Panc1 (cell line): ENCODE measurements around the gene OTUD1. TPM values are rescaled to one million over a fixed set of nuclear protein-coding genes. Genes with fewer than 3 reads are reported as not detected.

Source experiments
- ATAC-seq: fragments of 200-7000 bp; cut with Tn5 transposase; 2 replicates; pipeline ENCODE4 v1.9.1; 2020; ENCODE audit warnings: mild to moderate bottlenecking, moderate library complexity
- BruUV-seq: library from RNA; stranded (reverse); fragments of 400-500 nt; replicated peaks from 2 replicates; lab custom pipeline; 2021; lab: Mats Ljungman, UMichigan
- CTCF ChIA-PET: fragments of 300-600 bp; sonication (Branson Sonifier 250); formaldehyde crosslinking; loops from one replicate; lab custom pipeline; 2022; ENCODE audit warnings: antibody characterized with exemption; lab: Charles Lee
- POLR2A ChIA-PET: fragments of 300-600 bp; sonication (Branson Sonifier 250); formaldehyde crosslinking; loops from one replicate; lab custom pipeline; 2022; ENCODE audit warnings: antibody characterized with exemption; lab: Charles Lee
- DNase-seq: peaks from one replicate; pipeline ENCODE4 v3.0.0-alpha.2; 2010; ENCODE audit warnings: low read depth, low spot score
- H3K27ac ChIP-seq: 2 replicates; pipeline ENCODE4 v1.5.1; 2011; ENCODE audit warnings: mild to moderate bottlenecking, low read length, inconsistent platforms
- H3K27me3 ChIP-seq: fragments of 200-500 bp; sonication (Bioruptor generic); 2 replicates; pipeline ENCODE4 v1.6.0; 2014; ENCODE audit warnings: low read length, inconsistent platforms; ENCODE audit not compliant: control insufficient read depth, insufficient read depth
- H3K36me3 ChIP-seq: fragments of 200-500 bp; sonication (Bioruptor generic); 2 replicates; pipeline ENCODE4 v1.5.1; 2014; ENCODE audit warnings: inconsistent platforms, mild to moderate bottlenecking, low read length, moderate library complexity; ENCODE audit not compliant: control insufficient read depth, insufficient read depth
- H3K4me1 ChIP-seq: 2 replicates; pipeline ENCODE4 v1.5.1; 2011; ENCODE audit warnings: inconsistent platforms, mild to moderate bottlenecking, low read length, moderate library complexity; ENCODE audit not compliant: control insufficient read depth, insufficient read depth
- H3K4me3 ChIP-seq, 2 experiments: 2 replicates each; pipeline ENCODE4 v1.5.1; 2011 to 2012; ENCODE audit warnings: low read depth in 2 of 2, low read length in 2 of 2, mild to moderate bottlenecking in 2 of 2, inconsistent platforms in 1 of 2, moderate library complexity in 1 of 2
- H3K9me3 ChIP-seq: fragments of 200-500 bp; sonication (Bioruptor generic); 2 replicates; pipeline ENCODE4 v1.5.1; 2014; ENCODE audit warnings: low read depth, mild to moderate bottlenecking, inconsistent platforms, low read length, moderate library complexity; ENCODE audit not compliant: control insufficient read depth, insufficient read depth
- CTCF ChIP-seq: fragments of 450-650 bp; IDR thresholded peaks from 2 replicates; pipeline ENCODE4 v1.5.1; 2017; ENCODE audit warnings: mild to moderate bottlenecking
- POLR2AphosphoS5 ChIP-seq: IDR thresholded peaks from 2 replicates; pipeline ENCODE4 v1.6.1; 2012; ENCODE audit warnings: mild to moderate bottlenecking, low read depth, low read length, moderate library complexity
- REST ChIP-seq, 2 experiments: IDR thresholded peaks; 2 replicates each; pipeline ENCODE4 v1.6.1; 2011 to 2012; ENCODE audit warnings: low read depth in 2 of 2, control low read depth in 1 of 2, low read length in 1 of 2, mild to moderate bottlenecking in 1 of 2, moderate library complexity in 1 of 2; ENCODE audit not compliant: insufficient read depth in 1 of 2
- SIN3A ChIP-seq: IDR thresholded peaks from 2 replicates; pipeline ENCODE4 v1.6.1; 2012; ENCODE audit warnings: low read depth, mild to moderate bottlenecking, low read length, moderate library complexity, borderline replicate concordance; ENCODE audit not compliant: insufficient read depth
- TCF7L2 ChIP-seq: IDR thresholded peaks from 2 replicates; pipeline ENCODE4 v1.6.1; 2011; ENCODE audit warnings: mild to moderate bottlenecking, low read depth, low read length, inconsistent platforms
- in situ Hi-C: cut with HindIII; loops from 2 replicates; pipeline ENCODE4 v1.10.0; 2016; ENCODE audit warnings: low sequenced_read_pairs, low pct_unique_long_range_greater_than_20kb
- intact Hi-C: fragments of 100-400 bp; cut with micrococcal nuclease; formaldehyde crosslinking; loops from one replicate; pipeline ENCODE4 v1.10.0; 2022; ENCODE audit not compliant: unreplicated experiment
- total RNA-seq: library from RNA; stranded (reverse); gene quantifications from one replicate; pipeline ENCODE4 v1.2.1, GENCODE V29; 2021; ENCODE audit not compliant: unreplicated experiment

The OTUD1 gene
- total RNA-seq, 1 experiment from 2014 or later = 2.8 TPM

- in situ Hi-C loops = no loop called here
- TF ChIP-seq SIN3A (no peak), REST (IDR thresholded peaks at IDR 0.05; ENCODE audit: insufficient read depth in 1 of 2, low read depth in 2 of 2, low read length in 1 of 2) (no peak), POLR2AphosphoS5 (no peak), CTCF (no peak), TCF7L2 (no peak)
- Histone ChIP-seq H3K27me3 (no peaks in the 10 kb centered on the region), H3K27ac (no peak overlapping the region), H3K9me3 (no peaks in the 10 kb centered on the region), H3K36me3 (no peaks in the 10 kb centered on the region), H3K4me1 (no peaks in the 10 kb centered on the region), H3K4me3 (no peak overlapping the region)
- DNase-seq = no peak
- no peak for ATAC-seq
- ChIA-PET POLR2A (no interaction called here), CTCF (no interaction called here)
- BruUV-seq = no TSS peak
- intact Hi-C loops = no loop called here
Observed at GRCh38 chr10:23403278-23403677, 35.6 kb upstream of the OTUD1 start.

DNA sequence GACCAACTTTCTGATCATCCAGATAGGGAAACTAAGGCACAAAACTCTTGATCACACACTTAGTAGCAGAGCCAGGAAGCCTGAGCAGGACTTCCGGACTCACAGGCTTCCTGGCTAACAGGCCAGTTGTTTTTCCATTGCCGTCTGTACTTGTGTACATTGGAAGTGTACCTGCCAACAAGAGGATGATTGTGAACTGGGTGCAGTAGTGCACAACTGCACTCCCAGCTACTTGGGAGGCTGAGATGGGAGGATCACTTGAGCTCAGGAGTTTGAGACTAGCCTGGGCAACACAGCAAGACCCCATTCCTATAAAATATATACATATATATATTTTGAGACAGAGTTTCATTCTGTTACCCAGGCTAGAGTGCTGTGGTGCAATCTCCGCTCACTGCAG, 35.2 kb upstream of the OTUD1 start:
- ChIA-PET POLR2A (no interaction called here), CTCF (no interaction called here)
- in situ Hi-C loops = no loop called here
- Histone ChIP-seq H3K4me3 (no peak overlapping the region), H3K36me3 (no peaks in the 10 kb centered on the region), H3K4me1 (no peaks in the 10 kb centered on the region), H3K27me3 (no peaks in the 10 kb centered on the region), H3K9me3 (no peaks in the 10 kb centered on the region), H3K27ac (no peak overlapping the region)
- DNase-seq (no peak), ATAC-seq (no peak)
- BruUV-seq = no TSS peak
- intact Hi-C loops = no loop called here
- TF ChIP-seq CTCF (no peak), SIN3A (no peak), REST (IDR thresholded peaks at IDR 0.05; ENCODE audit: insufficient read depth in 1 of 2, low read depth in 2 of 2, low read length in 1 of 2) (no peak), TCF7L2 (no peak), POLR2AphosphoS5 (no peak)
